Measurements from ENCODE around the gene TRIM5.

- TF ChIP-seq POLR2A (IDR thresholded peaks at IDR 0.05) (no peak), POLR2AphosphoS5 (IDR thresholded peaks at IDR 0.05) (no peak), EP300 (IDR thresholded peaks at IDR 0.05) (no peak)
- TF ChIP-seq, protein P1, sequence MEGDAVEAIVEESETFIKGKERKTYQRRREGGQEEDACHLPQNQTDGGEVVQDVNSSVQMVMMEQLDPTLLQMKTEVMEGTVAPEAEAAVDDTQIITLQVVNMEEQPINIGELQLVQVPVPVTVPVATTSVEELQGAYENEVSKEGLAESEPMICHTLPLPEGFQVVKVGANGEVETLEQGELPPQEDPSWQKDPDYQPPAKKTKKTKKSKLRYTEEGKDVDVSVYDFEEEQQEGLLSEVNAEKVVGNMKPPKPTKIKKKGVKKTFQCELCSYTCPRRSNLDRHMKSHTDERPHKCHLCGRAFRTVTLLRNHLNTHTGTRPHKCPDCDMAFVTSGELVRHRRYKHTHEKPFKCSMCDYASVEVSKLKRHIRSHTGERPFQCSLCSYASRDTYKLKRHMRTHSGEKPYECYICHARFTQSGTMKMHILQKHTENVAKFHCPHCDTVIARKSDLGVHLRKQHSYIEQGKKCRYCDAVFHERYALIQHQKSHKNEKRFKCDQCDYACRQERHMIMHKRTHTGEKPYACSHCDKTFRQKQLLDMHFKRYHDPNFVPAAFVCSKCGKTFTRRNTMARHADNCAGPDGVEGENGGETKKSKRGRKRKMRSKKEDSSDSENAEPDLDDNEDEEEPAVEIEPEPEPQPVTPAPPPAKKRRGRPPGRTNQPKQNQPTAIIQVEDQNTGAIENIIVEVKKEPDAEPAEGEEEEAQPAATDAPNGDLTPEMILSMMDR (IDR thresholded peaks at IDR 0.05), result no peak
Observed at GRCh38 chr11:5700421-5701054, 15.7 kb upstream of the TRIM5 start.
